Mammary epithelial cell (primary cell): ENCODE measurements around the gene NIPSNAP2.

Experiments used
- CTCF ChIP-seq, 2 donors: IDR thresholded peaks in 1 of 2; conservative IDR thresholded peaks in 1 of 2; 2 replicates each; pipeline ENCODE4 v1.5.1; 2011 to 2012; ENCODE audit warnings: inconsistent platforms in 2 of 2, low read length in 2 of 2, mild to moderate bottlenecking in 2 of 2, control low read depth in 1 of 2, low read depth in 1 of 2; ENCODE audit not compliant: insufficient read depth in 1 of 2; ENCODE audit errors: extremely low read depth in 1 of 2
- EZH2 ChIP-seq: IDR thresholded peaks from 2 replicates; pipeline ENCODE4 v1.6.1; 2012; ENCODE audit warnings: low read length, inconsistent platforms, borderline replicate concordance

- TF ChIP-seq CTCF (conservative IDR thresholded peaks at IDR 0.05 in 1 of 2, IDR thresholded peaks at IDR 0.05 in 1 of 2; ENCODE audit: extremely low read depth in 1 of 2, insufficient read depth in 1 of 2, low read depth in 1 of 2, low read length in 2 of 2) (no peak), EZH2 (no peak)
Measured at GRCh38 chr7:56007167-56007652, 42.8 kb downstream of the NIPSNAP2 start.
